ENCODE measurements around the gene ANKRD36C.
"Not testable (repeated sequence)": the region's sequence is repeated elsewhere in the genome, so short reads cannot be mapped to it uniquely, and the experiment has no call there.

The ANKRD36C gene

DNA sequence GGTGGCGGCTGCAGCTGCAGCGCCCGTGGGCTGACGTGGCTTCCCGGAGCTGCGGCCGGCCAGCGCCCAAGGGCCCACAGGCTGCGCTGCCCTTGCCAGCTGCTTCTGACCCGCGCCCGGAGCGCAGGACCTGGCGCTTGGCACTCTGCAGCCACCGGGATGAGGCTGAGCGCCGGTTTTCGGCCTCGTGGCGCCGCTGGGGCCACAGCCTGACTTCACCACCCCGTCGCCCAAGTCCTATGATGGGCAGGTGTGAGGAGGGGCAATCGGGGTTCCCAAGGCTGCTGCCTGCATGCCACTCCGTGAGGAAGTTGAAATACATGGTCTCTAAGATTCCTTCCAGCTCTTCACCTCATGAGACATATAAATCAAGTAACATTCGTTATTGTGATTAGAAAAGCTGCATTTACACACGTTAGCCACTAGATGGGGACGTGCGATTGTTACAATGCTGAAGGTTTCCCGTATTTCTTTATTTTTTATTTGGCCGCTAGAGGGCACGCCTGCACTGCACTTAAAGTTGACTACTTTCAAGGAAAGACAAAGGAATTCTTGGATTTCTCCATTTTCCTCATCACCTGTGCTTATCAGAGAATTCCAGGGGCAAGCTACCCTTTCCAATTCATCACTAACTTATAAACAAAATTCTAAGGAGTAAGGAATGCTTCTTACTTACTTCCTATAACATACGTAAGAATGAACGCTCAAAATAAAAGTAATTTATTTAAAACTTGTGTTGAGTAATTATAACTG, 1.1 kb upstream of the ANKRD36C start:
- DNase-seq, result not testable (repeated sequence)

DNA sequence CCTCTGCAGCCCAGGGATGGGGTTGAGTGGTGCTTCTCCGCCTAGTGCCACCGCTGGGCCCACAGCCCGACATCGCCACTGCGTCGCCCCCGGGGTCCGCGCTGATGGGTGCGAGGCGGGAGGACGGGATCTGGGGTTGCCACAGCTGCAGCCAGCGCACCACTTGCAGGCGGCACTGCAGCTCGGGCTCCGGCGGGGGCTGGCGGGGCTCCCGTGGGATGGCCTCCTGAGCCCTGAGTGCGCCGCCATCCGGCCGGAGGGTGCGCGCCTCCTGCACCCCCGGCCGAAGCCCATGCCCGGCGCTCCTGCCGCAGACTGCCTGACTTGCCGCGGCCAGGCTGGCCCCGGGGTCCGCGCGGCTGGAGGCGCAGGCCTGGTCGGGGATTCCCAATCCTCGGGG, 478 bp upstream of the ANKRD36C start:
- DNase-seq, result not testable (repeated sequence)

DNA sequence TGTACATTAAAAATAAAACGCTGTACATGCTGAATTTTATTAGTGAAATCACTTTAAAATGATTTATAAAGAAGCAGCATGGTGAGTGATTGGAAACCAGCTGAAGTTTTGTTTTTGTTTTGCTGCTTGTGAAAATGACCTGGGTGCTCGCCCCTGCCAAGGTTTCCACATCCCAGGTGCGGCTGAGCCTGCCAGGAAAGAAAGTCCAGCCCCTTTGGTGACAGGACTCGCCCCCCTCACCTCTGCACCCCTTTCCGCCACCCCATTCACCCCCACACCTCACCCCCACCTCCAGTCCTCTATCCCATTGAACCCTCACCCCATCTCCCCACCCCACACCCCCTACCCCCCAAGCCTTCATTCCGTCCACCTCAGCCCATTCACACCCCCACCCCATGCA, 740 bp downstream of the ANKRD36C start:
- not testable (repeated sequence) for DNase-seq

DNA sequence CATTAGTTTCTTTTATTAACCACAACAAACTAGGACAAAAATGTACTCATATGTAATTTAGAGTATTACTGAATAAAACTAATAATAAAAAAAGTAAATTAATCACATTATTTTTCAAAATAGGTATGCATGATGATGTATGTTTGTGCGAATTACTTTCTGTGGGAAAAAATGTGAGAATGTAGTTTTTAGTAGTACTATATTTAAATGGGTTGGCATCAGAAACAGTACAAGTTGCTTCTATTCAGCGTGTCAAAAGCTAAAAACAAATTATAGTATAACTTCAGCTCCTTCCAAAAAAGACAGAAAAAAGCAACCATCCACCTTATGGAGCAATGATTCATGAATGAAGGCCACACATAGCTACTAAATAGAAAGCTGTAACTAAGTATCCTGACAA, 40.0 kb downstream of the ANKRD36C start:
- not testable (repeated sequence) for DNase-seq

DNA sequence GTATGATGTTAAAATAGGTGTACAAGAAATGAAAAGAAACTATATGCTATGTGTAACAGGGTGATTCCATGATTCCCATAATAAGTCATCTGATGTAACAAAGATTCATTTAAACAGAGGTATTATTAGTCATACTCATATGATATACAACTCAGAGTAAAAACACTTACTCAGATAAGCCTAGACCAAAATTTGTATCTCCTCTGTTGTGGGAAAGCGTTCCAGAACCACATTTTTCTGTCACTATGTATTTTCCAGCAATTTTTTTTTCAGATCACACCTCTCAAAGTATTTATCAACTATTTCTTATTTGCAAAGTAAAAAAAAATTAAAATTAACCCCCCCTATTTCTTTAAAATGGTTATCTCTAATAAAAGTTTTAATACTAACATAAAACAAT, 43.6 kb downstream of the ANKRD36C start:
- not testable (repeated sequence) for DNase-seq

DNA sequence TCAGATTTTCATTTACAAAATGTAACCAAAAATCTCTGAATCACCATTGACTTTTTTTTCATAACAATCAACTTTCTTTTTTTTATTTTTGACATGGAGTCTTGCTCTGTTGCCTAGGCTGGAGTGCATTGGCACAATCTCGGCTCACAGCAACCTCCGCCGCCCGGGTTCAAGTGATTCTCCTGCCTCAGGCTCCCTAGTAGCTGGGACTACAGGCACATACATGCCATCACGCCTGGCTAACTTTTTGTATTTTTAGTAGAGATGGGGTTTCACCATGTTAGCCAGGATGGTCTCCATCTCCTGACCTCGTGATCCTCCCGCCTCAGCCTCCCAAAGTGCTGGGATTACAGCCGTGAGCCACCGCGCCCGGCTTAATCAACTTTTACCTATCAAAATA, 51.7 kb downstream of the ANKRD36C start:
- DNase-seq, result not testable (repeated sequence)

DNA sequence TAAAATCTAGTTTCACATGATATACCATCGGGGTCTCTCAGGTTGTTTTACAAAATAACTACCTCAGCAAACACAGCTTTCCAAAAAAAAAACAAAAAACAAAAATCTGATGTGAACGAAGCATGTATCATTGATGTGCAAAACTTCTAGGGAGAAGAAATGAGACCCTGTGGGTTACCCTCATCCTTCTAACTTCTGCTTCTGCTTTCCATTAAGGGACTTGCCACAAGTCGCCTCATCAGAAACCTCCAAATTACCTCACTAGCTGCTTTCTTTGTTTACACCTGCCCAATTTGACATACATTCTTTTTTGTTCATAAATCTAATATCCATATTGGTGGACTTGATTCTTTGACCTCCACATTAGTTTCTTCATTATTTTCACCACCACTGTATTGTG, 60.9 kb downstream of the ANKRD36C start:
- DNase-seq, result not testable (repeated sequence)

DNA sequence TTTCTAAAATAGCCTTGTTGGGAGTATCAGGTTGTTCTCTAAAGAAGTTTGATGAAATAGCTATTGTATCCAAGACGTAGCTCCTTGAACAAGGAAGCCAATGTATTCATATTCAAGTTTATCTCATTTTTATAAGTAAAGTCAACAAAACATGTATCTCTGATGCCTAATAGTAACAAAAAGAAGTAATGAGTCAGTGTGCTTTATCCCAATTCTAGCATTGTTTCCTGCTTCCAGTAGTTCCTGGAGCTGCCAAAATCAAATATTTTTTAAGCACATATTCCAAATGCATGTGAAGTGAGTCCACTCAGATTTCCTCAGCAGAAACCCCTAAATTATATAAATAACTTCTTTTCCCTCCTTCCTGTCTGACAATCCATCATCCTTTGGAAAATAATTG, 74.6 kb downstream of the ANKRD36C start:
- not testable (repeated sequence) for DNase-seq

DNA sequence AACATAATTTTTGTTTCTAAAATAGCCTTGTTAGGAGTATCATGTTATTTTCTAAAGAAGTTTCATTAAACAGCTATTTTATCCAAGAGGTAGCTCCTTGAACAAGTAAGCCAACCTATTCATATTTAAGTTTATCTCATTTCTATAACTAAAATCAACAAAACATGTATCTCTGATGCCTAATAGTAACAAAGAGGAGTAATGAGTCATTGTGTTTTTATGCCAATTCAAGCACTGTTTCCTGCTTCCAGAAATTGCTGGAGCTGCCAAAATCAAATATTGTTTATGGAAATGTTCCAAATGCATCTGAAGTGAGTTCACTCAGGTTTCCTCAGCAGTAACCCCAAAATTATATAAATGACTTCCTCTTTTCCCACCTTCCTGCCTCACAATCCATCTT, 76.5 kb downstream of the ANKRD36C start:
- DNase-seq, result not testable (repeated sequence)

DNA sequence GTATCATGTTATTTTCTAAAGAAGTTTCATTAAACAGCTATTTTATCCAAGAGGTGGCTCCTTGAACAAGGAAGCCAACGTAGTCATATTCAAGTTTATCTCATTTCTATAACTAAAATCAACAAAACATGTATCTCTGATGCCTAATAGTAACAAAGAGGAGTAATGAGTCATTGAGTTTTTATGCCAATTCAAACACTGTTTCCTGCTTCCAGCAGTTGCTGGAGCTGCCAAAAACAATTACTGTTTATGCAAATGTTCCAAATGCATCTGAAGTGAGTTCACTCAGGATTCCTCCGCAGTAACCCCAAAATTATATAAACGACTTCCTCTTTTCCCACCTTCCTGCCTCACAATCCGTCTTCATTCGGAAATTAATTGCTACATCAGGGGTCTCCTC, 80.2 kb downstream of the ANKRD36C start:
- DNase-seq, result not testable (repeated sequence)

DNA sequence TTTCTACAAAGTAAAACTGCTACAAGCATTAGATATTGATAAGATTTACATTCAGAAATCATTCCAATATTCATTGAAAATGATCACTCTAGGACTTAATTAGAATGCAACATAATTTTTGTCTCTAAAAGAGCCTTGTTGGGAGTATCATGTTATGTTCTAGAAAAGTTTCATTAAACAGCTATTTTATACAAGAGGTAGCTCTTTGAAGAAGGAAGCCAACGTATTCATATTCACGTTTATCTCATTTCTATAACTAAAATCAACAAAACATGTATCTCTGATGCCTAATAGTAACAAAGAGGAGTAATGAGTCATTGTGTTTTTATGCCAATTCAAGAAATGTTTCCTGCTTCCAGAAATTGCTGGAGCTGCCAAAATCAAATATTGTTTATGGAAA, 97.2 kb downstream of the ANKRD36C start:
- not testable (repeated sequence) for DNase-seq

DNA sequence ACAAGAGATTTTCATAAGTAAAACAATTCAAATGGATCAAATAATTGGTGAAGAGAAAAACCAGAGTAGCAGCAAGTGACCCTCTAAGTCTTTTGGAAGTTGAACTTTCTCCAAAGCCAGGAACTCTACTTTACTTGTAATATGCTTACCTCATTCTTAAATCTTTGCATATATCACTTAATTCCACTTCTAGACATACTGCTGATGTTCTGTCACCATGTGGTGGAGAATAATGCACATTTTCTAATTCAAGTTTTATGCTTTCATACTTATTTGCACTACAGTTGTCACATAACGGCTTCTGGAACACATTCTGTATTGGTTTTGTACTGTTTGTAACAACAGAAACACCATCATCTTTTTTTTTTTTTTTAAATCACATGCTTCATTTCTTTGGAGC, 123.7 kb downstream of the ANKRD36C start:
- not testable (repeated sequence) for DNase-seq

DNA sequence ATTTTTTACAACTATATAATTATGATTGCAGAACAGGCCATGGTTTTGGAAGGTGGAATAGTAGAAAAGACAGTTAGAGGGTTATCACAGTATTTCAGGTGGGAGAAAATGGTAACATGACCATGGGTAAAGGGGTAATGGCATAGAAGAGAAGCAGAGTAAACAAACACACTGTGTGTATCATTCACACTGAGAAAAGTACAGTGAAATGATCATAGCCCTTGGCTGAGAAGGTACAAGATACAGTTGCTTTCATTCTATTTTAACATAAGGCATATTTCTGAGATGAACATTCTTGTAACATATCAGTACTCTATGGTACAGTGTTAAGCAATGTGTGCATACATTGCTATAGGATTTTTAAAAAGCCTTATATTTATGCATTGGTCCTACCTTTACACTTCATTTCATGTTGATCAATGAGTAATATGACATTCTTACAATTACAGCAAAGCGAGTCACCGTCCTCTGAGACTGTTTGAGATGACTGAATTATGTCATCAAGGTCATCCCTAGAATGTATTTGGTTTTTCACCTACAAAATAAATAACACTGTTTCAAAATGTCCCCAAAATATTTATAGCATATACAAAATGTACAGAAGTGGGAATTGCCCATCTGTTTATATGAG, 124.5 kb downstream of the ANKRD36C start:
- DNase-seq, result not testable (repeated sequence)

DNA sequence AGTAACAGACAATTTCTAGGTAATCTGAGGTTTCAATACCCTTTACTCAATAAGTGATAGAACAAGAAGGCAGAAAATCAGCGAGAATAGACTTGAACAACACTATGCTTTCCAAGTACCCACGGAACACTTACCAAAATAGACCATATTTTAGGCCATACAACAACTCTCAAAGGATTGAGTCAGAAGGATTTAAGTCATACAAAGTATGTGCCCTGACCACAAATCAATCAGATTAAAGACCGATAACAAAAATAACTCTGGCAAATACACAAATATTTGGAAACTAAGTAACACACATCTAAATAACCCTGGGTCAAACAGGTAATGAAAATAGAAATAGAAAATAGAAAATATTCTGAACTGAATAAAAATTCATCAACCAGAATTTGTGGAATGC, 129.5 kb downstream of the ANKRD36C start:
- DNase-seq, result not testable (repeated sequence)

DNA sequence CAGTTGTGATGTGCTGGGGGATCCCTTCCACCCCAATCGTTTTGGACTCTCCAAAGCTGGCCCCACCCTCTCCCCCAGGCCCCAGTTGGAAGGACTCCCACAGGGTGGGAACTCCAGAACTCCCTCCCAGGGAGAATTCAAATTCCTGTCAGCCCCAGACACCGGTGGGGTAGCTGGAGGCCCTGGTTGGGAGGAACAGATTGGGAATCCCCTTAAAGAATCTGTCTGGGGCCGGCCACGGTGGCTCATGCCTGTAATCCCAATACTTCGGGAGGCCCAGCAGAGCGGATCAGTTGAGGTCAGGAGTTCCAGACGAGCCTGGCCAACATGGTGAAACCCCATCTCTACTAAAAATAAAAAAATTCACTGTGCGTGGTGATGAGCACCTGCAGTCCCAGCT, 155.5 kb downstream of the ANKRD36C start:
- DNase-seq, result no peak

DNA sequence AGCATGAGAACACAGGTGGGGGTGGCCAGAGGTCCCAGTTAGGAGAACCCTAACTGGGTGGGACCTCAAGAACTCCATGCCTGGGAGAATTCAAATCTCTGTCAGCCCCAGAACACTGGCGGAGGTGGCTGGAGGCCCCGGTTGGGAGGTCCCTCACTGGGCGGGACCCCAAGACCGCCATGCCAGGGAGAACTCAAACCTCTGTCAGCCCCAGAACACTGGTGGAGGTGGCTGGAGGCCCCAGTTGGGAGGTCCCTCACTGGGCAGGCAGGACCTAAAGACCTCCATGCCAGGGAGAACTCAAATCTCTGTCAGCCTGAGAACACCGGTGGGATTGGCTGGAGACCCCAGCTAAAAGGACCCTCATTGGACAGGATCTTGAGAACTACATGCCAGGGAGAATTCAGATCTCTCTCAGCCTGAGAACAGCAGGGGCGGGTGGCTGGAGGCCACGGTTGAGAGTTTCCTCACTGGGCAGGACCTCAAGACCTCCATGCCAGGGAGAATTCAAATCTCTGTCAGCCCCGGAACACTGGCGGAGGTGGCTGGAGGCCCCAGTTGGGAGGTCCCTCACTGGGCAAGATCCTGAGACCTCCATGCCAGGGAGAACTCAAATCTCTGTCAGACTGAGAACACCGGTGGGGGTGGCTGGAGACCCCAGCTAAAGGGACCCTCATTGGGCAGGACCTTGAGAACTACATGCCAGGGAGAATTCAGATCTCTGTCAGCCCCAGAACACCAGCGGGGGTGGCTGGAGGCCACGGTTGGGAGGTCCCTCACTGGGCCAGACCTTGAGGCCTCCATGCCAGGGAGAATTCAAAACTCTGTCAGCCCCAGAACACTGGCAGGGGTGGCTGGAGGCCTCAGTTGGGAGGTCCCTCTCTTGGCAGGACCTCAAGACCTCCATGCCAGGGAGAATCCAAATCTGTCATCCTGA, 157.3 kb downstream of the ANKRD36C start:
- not testable (repeated sequence) for DNase-seq

DNA sequence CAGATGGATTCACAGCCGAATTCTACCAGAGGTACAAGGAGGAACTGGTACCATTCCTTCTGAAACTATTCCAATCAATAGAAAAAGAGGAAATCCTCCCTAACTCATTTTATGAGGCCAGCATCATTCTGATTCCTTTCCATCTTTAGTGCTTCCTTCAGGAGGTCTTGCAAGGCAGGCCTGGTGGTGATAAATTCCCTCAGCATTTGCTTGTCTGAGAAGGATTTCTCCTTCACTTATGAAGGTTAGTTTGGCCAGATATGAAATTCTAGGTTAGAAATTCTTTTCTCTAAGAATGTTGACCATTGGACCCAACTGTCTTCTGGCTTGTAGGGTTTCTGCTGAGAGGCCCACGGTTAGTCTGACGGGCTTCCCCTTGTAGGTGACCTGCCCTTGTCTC, 167.4 kb downstream of the ANKRD36C start:
- not testable (repeated sequence) for DNase-seq

DNA sequence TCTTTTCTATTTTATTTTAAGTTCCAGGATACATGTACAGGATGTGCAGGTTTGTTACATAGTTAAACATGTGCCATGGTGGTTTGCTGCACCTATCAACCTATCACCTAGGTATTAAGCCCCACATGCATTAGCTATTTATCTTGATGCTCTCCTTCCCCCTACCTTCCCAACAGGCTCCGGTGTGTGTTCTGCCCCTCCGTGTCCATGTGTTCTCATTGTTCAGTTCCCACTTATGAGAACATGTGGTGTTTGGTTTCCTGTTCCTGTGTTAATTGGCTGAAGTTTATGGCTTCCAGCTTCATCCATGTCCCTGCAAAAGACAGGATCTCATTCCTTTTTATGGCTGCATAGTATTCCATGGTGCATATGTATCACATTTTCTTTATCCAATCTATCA, 174.1 kb downstream of the ANKRD36C start:
- DNase-seq, result not testable (repeated sequence)

DNA sequence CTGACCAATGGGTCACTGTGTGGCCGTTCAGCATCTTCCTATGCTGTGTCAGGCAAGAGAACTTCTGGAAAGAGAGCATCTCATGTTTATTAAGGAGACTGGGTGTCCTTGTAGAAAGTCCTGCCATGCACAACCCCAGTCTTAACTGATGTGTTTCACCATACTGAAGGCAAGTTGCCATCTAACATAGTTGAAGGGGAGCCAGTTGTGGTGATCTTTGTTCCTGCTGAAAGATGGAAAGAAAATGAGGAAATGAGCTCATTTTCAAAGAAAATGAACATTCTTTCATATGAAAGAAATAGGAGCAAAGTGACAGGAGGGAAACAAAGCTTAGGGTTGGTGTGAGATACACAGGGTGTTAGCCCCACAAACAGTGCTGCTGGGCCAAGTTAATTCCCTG, 178.3 kb downstream of the ANKRD36C start:
- DNase-seq, result not testable (repeated sequence)

DNA sequence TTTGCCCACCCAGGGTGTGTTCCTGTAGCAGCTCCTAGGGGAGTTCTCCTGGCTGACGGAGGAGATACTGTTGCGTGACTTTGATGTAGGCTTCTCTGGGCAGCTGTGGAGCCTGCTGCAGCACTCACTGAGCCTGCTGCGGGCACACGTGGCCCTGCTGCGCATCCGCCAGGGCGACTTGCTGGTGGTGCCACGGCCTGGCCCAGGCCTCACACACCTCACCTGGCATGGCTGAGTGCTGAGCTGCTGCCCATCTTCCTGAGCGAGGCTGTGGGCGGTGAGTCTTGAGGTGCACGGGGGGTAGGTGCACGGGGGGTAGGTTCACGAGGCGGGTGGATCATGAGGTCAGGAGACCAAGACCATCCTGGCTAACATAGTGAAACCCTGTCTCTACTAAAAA, 191.7 kb downstream of the ANKRD36C start:
- DNase-seq, result no peak

DNA sequence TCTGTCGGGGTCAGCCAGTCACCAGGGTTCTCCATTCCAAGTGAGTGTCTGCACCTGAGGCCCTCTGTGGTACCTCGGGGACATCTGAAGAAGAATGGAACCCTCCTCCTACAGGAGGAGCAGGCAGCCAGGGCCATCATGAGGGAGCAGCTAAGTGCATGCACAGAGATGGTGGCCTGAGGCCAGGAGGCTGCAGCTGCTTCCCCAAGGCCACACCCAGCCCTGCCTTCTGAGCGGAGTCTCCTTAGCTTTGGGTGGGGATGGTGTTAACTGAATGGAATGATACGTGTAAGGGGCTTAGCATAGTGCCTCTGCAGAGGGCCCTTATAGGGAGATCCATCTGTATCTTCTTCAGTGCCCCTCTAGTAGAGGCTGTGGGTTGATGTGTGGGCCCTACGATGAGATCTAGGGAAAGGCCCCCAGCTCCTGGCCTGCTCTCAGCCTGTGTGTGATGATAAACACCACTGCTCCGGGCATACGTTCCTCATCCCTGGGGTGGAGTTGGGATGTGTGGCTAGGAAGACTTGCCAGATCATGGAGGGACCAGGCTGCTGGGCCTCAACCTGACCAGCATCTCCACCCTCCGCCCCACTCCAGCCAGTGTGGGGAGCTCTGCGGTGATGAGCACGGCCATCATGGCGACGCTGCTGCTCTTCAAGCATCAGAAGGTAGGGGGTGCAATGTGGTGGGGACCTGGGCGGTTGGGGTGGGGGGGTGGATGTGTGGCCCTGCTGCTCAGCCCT, 192.3 kb downstream of the ANKRD36C start:
- not testable (repeated sequence) for DNase-seq

DNA sequence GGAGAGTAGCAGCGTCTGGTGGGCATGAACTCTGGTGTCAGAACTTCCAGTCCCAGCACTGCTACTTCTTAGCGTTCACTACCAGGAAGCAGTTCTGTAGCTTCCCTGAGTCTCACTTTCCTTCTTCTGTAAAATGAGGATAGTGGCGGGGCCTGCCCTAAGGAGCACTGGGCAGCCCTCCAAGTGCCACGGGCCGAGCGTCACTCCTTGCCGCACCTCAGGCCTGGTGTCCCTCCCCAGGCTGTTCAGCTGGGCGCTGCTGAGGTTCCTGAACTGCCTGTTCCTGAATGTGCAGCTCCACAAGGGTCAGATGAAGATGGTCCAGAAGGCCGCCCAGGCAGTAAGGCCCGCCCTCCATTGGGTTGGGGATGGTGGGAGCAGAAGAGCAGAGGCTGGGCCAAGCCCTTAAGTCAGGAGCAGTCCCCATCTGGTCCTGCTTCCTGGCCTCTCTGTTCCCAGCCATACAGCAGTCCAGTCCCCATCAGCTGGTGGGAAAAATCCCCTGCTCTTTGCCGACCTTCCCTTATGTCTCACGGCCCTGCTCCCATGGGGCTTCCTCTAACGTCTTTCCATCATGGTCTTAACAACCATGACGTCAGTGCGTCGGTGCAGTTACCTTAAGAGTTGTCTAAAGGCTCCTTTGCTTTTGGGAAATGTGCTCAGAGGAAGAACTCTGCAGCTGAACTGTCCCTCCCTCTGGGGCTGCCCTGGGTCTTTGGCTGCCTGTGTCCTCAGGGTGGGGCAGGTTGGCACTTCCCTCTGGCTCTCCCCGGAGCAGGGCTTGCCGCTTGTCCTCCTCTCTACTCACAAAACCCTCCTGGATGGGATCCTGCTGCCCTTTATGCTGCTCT, 195.2 kb downstream of the ANKRD36C start:
- DNase-seq, result not testable (repeated sequence)

All from activated CD4-positive, alpha-beta T cell treated with anti-CD3 and anti-CD28 coated beads for 1 hour (primary cell).